Activated CD4-positive, alpha-beta T cell treated with anti-CD3 and anti-CD28 coated beads for 36 hours (primary cell): Measurements from ENCODE around the gene SOCS2. TPM values are rescaled to one million over a fixed set of nuclear protein-coding genes. Genes with fewer than 3 reads are reported as not detected.

ENCODE experiments used
- ATAC-seq: fragments of 200-7000 bp; cut with Tn5 transposase; one replicate; pipeline ENCODE4 v1.10.0; 2021; ENCODE audit warnings: mild to moderate bottlenecking, moderate library complexity
- CTCF ChIA-PET: fragments of 350-600 bp; sonication (Branson Sonifier 250); formaldehyde crosslinking; loops from one replicate; lab custom pipeline; 2021; ENCODE audit warnings: antibody characterized with exemption; lab: Charles Lee
- POLR2A ChIA-PET: fragments of 350-600 bp; sonication (Branson Sonifier 250); formaldehyde crosslinking; loops from one replicate; lab custom pipeline; 2021; ENCODE audit warnings: antibody characterized with exemption, inconsistent platforms; lab: Charles Lee
- DNase-seq: peaks from one replicate; pipeline ENCODE4 v3.0.0-alpha.2; 2020
- H3K27ac Mint-ChIP-seq: one replicate; pipeline ENCODE4 v1.8.0; 2021; ENCODE audit warnings: mixed read lengths
- H3K27me3 Mint-ChIP-seq: one replicate; pipeline ENCODE4 v1.8.0; 2021; ENCODE audit warnings: mixed read lengths
- H3K36me3 Mint-ChIP-seq: one replicate; pipeline ENCODE4 v1.8.0; 2021; ENCODE audit warnings: low read depth, mixed read lengths
- H3K4me1 Mint-ChIP-seq: one replicate; pipeline ENCODE4 v1.8.0; 2021; ENCODE audit warnings: mixed read lengths
- H3K4me3 Mint-ChIP-seq: one replicate; pipeline ENCODE4 v1.8.0; 2021; ENCODE audit warnings: mild to moderate bottlenecking, moderate library complexity, mixed read lengths
- H3K9me3 Mint-ChIP-seq: one replicate; pipeline ENCODE4 v1.8.0; 2021; ENCODE audit warnings: low read depth, mixed read lengths
- intact Hi-C, 2 experiments: fragments of 100-400 bp; cut with DNase I in 1 of 2; cut with micrococcal nuclease in 1 of 2; formaldehyde crosslinking; loops; one replicate each; pipeline versions ENCODE4 v1.14.2 to v1.15.1; 2022 to 2024; cut with DNase I, micrococcal nuclease
- total RNA-seq, 2 experiments: library from RNA; stranded (reverse); gene quantifications; one replicate each; pipeline ENCODE4 v1.2.3, GENCODE V29; 2021

The SOCS2 gene
- total RNA-seq, 2 experiments from 2014 or later = 8.9 to 11.5 TPM

DNA sequence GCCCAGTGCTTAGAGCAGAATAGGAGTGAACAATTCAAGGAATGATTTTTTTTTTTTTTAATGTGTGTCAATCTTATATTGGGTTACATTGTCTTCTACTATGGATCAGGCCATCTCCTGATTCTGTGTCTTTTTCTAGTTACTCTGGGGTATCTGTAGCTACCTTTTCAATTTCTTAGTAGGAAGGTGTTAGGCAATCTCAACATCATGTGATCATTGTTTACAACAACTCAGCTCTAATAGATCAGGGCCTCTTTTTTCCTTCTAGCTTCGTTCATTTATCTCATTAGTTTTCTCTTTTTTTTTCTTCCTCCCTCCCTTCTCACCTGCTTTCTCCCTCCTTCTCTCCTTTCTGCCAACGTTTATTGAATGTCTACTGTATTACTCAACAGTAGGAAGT, 8.9 kb downstream of the SOCS2 start:
- CTCF ChIA-PET = interaction anchor here (0.6 to 0.8 kb wide), 3 partner anchors 79 to 207 kb away, joined by 3 read pairs; no protein-coding TSS in a partner anchor
- H3K36me3 Mint-ChIP-seq = peaks cover 3% of the 10 kb centered on the region
- peaks cover 2% of the 10 kb centered on the region for H3K27me3 Mint-ChIP-seq
- intact Hi-C loops = no loop called here
- no peaks in the 10 kb centered on the region for H3K9me3 Mint-ChIP-seq
- DNase-seq (no peak), ATAC-seq (no peak)
- POLR2A ChIA-PET = no interaction called here
- H3K4me1 Mint-ChIP-seq = peaks cover 10% of the 10 kb centered on the region
- H3K27ac Mint-ChIP-seq = no peak overlapping the region
- no peak overlapping the region for H3K4me3 Mint-ChIP-seq

DNA sequence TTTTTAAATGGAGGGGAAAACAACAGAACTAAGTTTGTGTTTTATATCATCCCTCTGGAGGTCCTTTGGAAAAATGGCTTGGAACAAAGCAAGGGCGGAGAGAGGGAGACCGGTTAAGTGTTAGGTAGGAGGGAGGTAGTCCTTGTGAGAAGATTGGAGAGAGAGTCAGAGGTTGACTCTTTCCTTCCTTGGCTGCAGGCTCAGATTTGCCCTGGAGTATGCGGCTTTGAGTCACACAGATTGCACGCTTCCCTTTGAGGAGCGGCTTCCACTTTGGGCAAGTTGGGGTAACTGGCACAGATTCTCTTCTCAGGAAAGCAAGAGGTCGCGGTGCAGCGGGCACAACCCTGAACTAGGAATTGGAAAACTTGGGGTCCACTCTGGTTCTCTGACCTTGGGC, 9.9 kb downstream of the SOCS2 start:
- Mint-ChIP-seq H3K27me3 (peaks cover 2% of the 10 kb centered on the region), H3K4me1 (peaks cover 2% of the 10 kb centered on the region), H3K36me3 (no peaks in the 10 kb centered on the region), H3K4me3 (no peak overlapping the region), H3K9me3 (no peaks in the 10 kb centered on the region), H3K27ac (no peak overlapping the region)
- ATAC-seq (no peak), DNase-seq (no peak)
- POLR2A ChIA-PET = no interaction called here
- intact Hi-C loops = no loop called here
- CTCF ChIA-PET = interaction anchor here (0.6 to 2.5 kb wide), 3 partner anchors 386 to 543 kb away, joined by 3 to 13 read pairs (median 3); no protein-coding TSS in a partner anchor

DNA sequence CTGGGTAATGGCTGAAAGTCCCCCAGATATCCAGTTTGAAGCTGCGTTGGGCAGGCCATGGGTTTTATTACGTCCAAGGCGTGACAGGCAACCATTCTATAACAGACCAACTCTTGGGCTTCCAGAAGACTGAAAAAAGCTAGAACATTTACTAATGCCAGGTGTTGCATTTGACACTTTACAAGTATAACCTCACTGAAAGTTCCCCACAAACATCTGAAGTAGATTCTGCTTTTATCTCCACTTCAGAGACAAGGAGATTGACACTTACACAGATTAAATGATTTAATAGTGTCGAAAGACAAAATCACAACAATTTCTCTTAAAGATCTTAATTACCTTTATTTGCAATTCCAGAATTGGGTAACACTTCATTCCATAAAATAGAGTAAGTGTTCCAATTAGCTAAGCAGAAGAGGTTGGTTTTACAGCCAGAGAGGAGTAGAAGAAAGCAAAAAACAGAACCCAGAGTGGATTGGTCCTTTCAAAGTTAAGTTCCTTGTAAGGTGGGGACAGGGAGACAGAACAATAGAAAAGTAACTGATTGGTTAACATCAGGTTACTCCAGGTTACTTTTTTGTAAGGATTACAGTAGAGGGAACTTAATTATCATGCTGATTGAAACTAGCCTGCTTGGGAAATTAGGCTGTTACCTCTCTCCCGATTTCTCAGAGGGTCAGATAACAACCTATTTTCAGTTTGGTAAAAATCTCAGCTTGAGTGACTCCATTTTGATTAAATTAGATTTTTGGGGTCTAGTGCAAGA, 11.3 kb downstream of the SOCS2 start:
- H3K27ac Mint-ChIP-seq = no peak overlapping the region
- no peaks in the 10 kb centered on the region for H3K9me3 Mint-ChIP-seq
- no peak for ATAC-seq
- CTCF ChIA-PET = interaction anchor here (0.9 to 2.5 kb wide), 2 partner anchors 10 to 519 kb away, joined by 3 to 13 read pairs; no protein-coding TSS in a partner anchor
- no peak overlapping the region for H3K4me3 Mint-ChIP-seq
- peaks cover 2% of the 10 kb centered on the region for H3K4me1 Mint-ChIP-seq
- POLR2A ChIA-PET = no interaction called here
- no peaks in the 10 kb centered on the region for H3K36me3 Mint-ChIP-seq
- intact Hi-C loops = no loop called here
- H3K27me3 Mint-ChIP-seq = peaks cover 4% of the 10 kb centered on the region
- DNase-seq = no peak

DNA sequence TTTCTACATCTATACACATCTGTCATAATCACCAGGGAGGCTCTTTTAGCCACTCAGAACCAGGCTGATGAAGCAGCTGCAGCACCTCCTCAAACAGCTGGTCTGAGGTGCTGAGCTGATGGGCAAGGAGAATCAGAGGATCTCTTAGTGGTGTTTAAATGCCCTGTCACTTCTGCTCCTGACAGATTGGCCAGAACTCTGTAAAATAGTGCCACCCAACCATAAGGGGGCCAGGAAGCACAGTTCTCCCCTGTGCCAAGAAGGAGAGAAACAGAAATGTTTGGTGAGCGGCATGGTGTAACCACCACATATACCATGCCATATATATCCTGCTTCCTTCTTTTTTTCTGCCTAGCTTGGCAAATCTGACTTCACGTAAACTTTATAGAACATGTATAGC, 12.8 kb downstream of the SOCS2 start:
- H3K27ac Mint-ChIP-seq = no peak overlapping the region
- no peaks in the 10 kb centered on the region for H3K9me3 Mint-ChIP-seq
- ATAC-seq (no peak), DNase-seq (no peak)
- intact Hi-C loops = no loop called here
- H3K4me1 Mint-ChIP-seq = peaks cover 2% of the 10 kb centered on the region
- POLR2A ChIA-PET = no interaction called here
- H3K27me3 Mint-ChIP-seq = peaks cover 16% of the 10 kb centered on the region
- no peak overlapping the region for H3K4me3 Mint-ChIP-seq
- CTCF ChIA-PET = no interaction called here
- no peaks in the 10 kb centered on the region for H3K36me3 Mint-ChIP-seq

DNA sequence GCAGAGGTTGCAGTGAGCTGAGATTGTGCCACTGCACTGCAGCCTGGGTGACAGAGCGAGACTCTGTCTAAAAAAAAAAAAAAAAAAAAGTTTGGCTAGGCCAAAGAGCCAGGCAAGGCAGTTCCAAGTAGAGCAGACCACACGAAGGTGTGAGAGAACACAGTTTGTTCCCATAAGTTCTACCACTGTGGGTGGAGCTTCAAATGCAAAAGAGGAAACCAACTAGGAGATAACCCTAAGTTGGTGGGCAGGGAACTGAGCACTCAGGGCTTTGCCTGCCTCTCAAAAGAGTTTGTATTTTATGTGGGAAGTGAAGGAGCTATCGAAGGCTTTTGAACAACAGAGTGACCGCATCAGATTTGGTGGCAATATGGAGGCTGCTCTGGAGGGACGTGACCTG, 15.1 kb downstream of the SOCS2 start:
- DNase-seq = no peak
- H3K27ac Mint-ChIP-seq = no peak overlapping the region
- no peak for ATAC-seq
- H3K4me3 Mint-ChIP-seq = no peak overlapping the region
- POLR2A ChIA-PET = no interaction called here
- intact Hi-C loops = no loop called here
- CTCF ChIA-PET = no interaction called here
- H3K27me3 Mint-ChIP-seq = peaks cover 36% of the 10 kb centered on the region
- H3K36me3 Mint-ChIP-seq = no peaks in the 10 kb centered on the region
- H3K4me1 Mint-ChIP-seq = peaks cover 9% of the 10 kb centered on the region
- no peaks in the 10 kb centered on the region for H3K9me3 Mint-ChIP-seq

DNA sequence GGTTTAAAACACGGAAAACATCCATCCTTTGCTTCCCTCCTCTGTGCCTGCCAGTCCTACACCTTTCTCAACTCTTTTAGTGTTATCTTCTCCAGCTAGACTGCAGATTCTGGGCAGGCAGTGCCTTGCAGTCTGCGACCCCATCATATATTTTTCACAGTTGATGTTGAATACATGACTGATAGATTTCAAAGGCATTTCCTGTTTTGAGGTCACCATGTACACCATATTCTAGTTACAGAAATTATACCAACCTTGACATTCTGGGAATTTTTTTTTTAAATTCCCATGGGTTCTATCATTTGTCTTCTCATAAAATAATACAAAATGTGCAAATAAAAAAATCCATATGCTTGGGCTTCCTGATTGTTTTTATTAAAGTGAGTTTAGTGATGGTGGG, 16.6 kb downstream of the SOCS2 start:
- H3K27me3 Mint-ChIP-seq = peaks cover 44% of the 10 kb centered on the region
- intact Hi-C loops = no loop called here
- CTCF ChIA-PET = interaction anchor here (0.7 kb wide), 1 partner anchor 14 kb away, joined by 3 read pairs; no protein-coding TSS in a partner anchor
- H3K36me3 Mint-ChIP-seq = no peaks in the 10 kb centered on the region
- H3K27ac Mint-ChIP-seq = no peak overlapping the region
- ATAC-seq (no peak), DNase-seq (no peak)
- POLR2A ChIA-PET = no interaction called here
- H3K9me3 Mint-ChIP-seq = no peaks in the 10 kb centered on the region
- no peak overlapping the region for H3K4me3 Mint-ChIP-seq
- peaks cover 7% of the 10 kb centered on the region for H3K4me1 Mint-ChIP-seq

DNA sequence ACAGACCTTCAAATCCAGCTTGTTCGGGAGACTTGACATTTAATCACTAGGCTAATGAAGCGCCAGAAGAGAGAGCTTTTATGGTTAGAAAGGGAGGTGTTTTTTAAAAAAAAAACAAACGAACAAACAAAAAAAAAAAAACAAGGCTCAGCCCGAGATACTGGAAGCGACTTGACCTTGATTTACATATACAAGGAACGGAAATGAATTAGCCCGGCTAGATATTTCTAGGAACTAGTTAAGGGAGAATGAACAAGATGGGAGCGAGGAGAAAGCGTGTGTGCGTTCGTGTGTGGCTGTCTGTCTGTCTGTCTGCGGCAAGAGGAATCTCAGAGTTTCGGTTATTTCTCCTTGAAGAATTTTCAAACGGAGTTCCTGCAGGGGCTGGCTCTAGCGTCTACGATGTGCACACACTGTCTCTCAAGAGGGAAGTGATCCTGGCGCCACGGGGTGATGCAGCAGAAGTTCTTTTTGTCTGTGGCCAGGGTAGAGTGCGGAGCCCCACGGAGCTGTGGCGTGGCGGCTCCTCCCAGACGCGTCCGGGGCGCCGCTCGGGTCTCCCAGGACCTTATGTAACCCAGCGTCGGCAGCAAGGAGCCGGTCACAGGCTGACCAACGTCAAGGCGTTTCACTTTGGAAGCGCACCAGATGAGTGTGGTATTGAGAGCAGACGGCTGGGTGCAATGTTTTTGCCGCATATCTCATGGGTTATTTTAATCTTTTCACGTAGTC, 18.8 kb downstream of the SOCS2 start:
- DNase-seq (peak; percentile 54), ATAC-seq (peak; percentile 75)
- no peaks in the 10 kb centered on the region for H3K36me3 Mint-ChIP-seq
- peak overlapping the region; percentile 1 for H3K27ac Mint-ChIP-seq
- ChIA-PET CTCF (interaction anchor here (1.3 to 1.8 kb wide), 4 partner anchors 17 to 510 kb away, joined by 3 to 7 read pairs (median 4); no protein-coding TSS in a partner anchor), POLR2A (no interaction called here)
- peaks cover 53% of the 10 kb centered on the region for H3K27me3 Mint-ChIP-seq
- H3K4me1 Mint-ChIP-seq = peaks cover 7% of the 10 kb centered on the region
- no peaks in the 10 kb centered on the region for H3K9me3 Mint-ChIP-seq
- intact Hi-C loops = loop anchor here in 1 of 2 experiments (1.0 to 2.0 kb wide), 2 partner anchors 17 to 21 kb away; no protein-coding TSS in a partner anchor
- H3K4me3 Mint-ChIP-seq = peak overlapping the region; percentile 75

DNA sequence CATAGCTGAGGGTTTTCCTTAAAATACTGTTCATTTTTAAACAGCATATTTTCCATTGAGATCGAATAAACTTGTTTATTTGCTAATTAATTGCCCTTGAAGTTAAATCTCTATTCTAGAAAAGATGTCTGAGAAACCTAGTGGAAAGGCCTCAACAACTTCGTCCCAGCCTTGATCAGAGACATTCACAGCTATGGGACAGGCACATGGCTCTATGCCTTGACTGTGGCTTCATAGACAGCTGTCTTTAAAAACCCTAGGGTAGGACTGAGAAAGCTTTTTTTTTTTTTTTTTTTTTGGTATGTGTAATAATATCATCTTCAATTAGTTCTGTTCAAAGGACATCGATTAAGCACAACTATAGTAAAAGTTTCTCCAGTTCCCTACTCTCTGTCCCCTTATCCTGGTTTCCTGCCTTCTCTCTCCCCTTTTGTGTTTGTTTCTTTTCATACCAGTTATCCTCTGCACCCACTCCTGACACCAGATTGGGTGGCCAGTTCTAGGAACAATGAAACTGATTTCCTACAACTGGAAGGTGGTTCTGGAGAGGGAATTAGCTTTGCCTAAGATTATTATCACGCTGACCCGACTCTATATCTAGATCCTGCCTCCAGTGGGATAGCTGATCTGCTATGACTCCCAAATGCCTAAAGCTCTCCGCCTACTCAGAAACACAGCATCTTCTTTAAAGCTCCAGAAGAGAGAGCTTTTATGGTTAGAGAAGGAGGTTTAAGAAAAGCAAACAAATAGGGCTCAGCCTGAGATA, 20.3 kb downstream of the SOCS2 start:
- Mint-ChIP-seq H3K27me3 (peaks cover 54% of the 10 kb centered on the region), H3K4me3 (no peak overlapping the region), H3K36me3 (no peaks in the 10 kb centered on the region), H3K4me1 (peaks cover 7% of the 10 kb centered on the region), H3K9me3 (no peaks in the 10 kb centered on the region), H3K27ac (no peak overlapping the region)
- intact Hi-C loops = no loop called here
- CTCF ChIA-PET = interaction anchor here (0.7 to 1.5 kb wide), 3 partner anchors 20 to 169 kb away, joined by 3 read pairs; no protein-coding TSS in a partner anchor
- ATAC-seq (no peak), DNase-seq (no peak)
- POLR2A ChIA-PET = no interaction called here

DNA sequence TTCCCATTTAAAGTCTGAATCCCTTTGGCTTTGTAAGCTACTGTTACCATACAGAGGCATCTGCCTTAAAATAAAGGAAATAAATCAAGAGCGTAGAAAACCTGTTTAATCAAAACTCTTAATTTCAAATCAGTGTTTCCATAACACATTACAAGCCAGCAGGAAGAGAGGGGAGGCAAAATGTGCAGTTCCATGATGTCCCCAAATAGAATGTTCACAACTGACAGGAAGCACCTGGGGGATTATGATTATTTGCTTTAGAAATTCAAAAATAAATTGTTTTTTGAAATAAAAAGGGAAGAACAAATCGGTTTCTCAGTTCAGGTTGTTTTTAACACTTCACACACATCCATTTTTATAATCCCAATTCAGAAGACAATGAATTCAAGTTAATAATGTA, 21.4 kb downstream of the SOCS2 start:
- H3K27me3 Mint-ChIP-seq = peaks cover 57% of the 10 kb centered on the region
- intact Hi-C loops = no loop called here
- no peak overlapping the region for H3K27ac Mint-ChIP-seq
- H3K4me1 Mint-ChIP-seq = peaks cover 7% of the 10 kb centered on the region
- ChIA-PET CTCF (interaction anchor here (0.8 to 0.9 kb wide), 2 partner anchors 11 to 14 kb away, joined by 3 to 5 read pairs; no protein-coding TSS in a partner anchor), POLR2A (no interaction called here)
- no peaks in the 10 kb centered on the region for H3K36me3 Mint-ChIP-seq
- DNase-seq (no peak), ATAC-seq (no peak)
- no peak overlapping the region for H3K4me3 Mint-ChIP-seq
- H3K9me3 Mint-ChIP-seq = no peaks in the 10 kb centered on the region

DNA sequence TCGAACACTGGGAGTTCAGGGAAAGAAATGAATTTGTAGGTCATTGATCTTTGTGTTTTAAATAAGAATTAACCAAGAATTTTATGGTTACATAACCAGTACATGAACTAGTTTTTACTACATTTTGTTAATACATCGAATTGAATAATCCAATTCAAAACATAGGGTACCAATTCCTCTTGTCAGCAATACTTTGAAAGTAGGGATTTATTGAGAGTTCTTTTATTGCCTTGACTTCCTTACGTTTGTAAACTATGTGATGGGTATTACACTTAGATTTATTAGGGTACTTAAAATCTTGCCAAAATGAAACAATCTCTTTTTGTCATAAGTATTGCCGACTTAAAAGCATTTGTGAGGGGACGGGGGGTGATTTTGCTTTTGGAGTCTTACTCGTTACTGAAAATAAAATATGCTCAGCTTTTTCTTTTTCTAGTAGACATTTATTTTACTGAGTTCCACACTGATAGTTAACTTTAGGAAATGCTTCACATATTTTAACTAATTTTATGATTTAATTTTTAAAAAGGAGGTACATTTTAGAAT, 22.4 kb downstream of the SOCS2 start:
- no peaks in the 10 kb centered on the region for H3K9me3 Mint-ChIP-seq
- peaks cover 7% of the 10 kb centered on the region for H3K4me1 Mint-ChIP-seq
- CTCF ChIA-PET = no interaction called here
- H3K27ac Mint-ChIP-seq = no peak overlapping the region
- ATAC-seq (no peak), DNase-seq (no peak)
- peaks cover 51% of the 10 kb centered on the region for H3K27me3 Mint-ChIP-seq
- POLR2A ChIA-PET = no interaction called here
- H3K36me3 Mint-ChIP-seq = no peaks in the 10 kb centered on the region
- intact Hi-C loops = no loop called here
- no peak overlapping the region for H3K4me3 Mint-ChIP-seq

DNA sequence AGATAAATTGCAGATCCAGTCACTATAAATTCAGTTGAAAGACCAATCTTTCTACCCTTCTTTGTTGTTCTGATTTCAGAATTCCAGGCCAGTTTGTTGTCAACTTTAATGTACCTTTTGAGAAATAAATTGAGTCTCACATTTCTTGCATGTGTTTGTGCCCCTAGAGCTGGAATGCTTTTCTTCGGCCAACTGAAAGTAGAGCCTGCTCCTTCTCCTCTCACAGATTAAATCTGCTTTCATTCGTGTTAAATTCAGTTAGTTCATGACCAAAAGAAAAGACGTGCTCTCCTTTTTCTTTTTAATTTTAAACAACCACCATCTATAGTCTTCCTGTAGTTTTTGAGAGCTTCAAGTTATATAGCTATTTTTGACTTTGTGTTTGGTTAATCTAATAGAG, 22.9 kb downstream of the SOCS2 start:
- ChIA-PET POLR2A (interaction anchor here (0.6 kb wide), 1 partner anchor 26 kb away, joined by 3 read pairs; no protein-coding TSS in a partner anchor), CTCF (interaction anchor here (0.7 to 1.0 kb wide), 2 partner anchors 92 to 507 kb away, joined by 3 to 4 read pairs; no protein-coding TSS in a partner anchor)
- Mint-ChIP-seq H3K36me3 (no peaks in the 10 kb centered on the region), H3K4me3 (no peak overlapping the region), H3K4me1 (peaks cover 7% of the 10 kb centered on the region), H3K27ac (no peak overlapping the region), H3K9me3 (no peaks in the 10 kb centered on the region), H3K27me3 (peaks cover 46% of the 10 kb centered on the region)
- ATAC-seq = no peak
- intact Hi-C loops = no loop called here
- no peak for DNase-seq
